Activated CD4-positive, alpha-beta T cell treated with anti-CD3 and anti-CD28 coated beads, Interleukin-2, amount 50 U/mL, for 48 hours (primary cell): Measurements from ENCODE around the gene SUCLG2.

Experiments
- DNase-seq, 2 experiments: peaks; one replicate each; pipeline ENCODE4 v3.0.0-alpha.2; 2020

Gene SUCLG2

DNA sequence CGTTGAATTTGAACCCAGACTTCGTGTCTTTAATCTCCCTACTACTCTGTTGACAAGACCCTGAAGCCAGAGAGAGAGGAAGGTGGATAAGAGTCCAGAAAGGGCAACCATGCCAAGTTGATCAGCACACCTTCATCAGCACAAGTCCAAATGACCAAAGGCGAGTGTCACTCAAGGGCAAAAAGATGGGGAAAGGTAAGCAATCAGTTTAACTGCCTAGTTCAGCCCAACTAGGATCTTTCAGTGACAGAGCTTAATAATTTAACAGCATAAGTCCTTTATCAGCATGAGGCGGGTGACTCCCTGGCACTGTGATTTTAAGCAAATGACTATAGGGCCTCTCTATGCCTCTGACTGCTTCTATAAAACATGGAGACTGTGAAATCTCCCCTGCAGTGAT is 6.2 kb downstream of the SUCLG2 start:
- no peak for DNase-seq

GRCh38 chr3:67647390-67647878 is 7.0 kb downstream of the SUCLG2 start:
- DNase-seq, result no peak

DNA sequence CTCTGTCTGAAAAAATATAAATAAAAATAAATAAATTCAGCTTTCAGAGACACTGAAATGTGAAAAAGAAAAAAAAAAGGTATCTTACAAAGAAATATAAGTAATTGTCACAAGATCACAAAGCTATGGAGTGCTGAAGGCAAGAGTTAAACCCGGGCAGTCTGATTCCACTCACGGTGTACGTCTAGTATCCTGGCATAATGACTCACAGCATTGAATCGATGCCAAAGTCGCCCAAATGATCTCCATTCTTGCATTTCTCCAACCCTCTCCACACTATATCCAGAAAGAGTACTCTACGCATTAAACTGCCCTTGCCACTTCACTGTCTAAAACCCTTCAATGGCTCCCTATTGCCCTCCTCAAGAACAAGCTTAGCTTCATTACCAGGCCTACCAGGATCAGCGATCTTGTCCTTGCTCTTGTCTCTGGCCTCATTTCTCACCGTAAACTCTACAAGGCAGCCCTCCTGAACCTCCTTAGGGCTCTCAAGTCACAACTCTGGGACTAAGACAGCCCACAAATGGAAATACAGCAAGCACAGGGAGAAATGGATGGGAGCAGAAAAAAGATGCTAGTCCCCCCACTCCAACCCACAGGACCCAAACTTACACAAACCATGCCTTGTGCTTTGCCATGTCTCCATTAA is 7.7 kb downstream of the SUCLG2 start:
- no peak for DNase-seq

DNA sequence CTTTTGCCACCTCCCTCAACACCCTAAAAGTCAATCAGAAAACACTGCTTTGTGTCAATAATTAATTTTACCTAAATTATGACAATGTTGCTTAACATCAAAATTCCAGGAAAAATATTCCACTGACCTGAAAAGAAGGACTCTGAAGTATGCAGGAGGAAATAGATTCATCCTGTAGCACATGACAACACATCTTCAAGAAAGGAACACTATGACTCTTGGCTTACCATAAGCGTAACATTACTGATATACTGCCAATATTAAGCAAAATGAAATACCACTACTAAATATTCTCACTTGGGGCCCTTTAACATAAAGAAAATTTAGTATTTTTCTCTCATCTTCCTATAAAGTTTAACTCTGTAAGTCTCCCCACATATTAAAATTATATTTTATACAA is 9.6 kb downstream of the SUCLG2 start:
- no peak for DNase-seq

DNA sequence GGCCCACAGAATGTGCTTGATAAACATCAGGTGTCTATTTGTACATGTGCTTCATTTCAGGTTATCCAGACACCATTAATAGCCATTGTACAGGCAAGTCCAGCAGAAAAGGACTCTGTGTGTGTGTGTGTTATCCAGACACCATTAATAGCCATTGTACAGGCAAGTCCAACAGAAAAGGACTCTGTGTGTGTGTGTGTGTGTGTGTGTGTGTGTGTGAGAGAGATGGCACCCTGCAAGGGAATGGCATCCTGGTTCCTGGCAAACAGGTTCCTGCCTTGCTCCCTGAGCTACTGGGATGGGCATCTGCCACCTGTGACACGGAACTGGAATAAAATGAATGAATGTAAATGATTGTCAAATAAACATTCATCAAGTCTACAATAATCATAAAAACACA is 11.7 kb downstream of the SUCLG2 start:
- no peak for DNase-seq

DNA sequence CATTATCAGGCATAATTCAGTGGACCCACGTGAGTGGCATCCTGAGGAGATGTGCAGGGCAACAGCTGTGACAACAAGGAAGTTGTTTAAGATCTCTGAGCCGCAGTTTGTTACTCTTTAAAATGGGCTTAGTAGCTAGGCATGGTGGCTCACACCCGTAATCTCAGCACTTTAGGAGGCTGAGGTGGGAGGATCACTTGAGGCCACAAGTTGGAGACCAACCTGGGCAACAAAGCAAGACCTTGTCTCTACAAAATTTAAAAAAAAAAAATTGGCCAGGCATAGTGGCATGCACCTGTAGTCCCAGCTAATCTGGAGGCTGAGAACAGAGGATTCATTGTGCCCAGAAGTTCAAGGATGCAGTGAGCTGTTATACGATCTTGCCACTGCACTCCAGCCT is 12.2 kb downstream of the SUCLG2 start:
- DNase-seq, result no peak

GRCh38 chr3:67641451-67641850 is 13.0 kb downstream of the SUCLG2 start:
- DNase-seq, result no peak

DNA sequence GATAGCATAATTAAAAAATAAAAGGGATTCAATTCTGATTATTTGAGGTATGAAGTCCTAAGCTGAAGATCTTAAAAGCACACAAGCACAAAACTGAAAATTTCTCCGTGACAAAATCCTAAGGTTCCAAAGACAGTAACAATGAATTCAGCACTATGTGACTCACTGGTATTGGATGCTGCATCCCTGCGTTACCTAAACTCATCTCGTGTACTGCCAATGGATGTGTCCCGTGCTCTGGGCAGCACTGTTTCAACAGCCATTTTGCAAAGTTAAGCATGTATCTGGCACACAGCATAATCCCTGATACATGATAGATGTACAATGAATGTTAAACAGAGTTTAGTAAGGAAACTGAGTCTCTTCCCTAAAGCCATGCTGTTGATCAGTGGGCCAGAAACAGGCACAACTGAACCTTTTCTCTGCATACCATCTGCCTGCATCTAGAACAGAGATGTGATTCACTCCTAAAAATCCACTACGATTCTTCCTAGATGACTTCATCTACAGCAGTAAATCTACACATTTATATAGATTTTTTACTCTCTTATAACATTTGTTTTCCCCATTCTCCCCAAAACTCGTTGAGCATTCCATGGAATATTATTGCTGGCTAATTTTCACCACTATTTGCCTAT is 14.3 kb downstream of the SUCLG2 start:
- DNase-seq, result no peak

DNA sequence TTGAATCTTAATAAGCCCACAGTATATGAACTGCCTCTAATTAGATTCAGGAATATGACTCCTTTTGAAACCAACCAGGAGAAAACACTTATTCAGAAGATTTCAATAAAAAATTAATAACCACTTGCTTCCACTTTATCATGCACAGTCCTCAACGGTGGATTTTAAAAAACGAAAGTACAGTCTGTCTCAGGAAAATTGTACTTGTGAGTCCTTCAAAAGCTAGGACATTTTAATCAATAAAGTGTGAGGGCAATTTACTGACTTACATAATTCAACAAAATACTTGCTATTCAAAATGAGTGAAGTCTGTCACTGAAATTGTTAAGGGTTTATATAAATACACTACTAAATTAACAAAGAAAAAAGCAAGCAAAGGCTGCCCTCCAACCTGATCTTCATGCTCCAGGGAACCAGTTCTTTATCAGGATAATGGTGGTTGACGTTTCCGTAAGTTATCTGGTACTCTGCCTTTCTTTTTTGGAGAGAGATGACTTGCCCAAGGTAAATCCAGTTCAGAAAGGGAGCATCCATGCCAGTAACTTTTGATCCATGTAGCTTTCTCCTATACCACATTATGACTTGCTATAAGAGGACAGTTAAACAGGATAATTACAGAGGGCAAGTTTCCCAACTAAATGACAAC is 17.0 kb downstream of the SUCLG2 start:
- no peak for DNase-seq

DNA sequence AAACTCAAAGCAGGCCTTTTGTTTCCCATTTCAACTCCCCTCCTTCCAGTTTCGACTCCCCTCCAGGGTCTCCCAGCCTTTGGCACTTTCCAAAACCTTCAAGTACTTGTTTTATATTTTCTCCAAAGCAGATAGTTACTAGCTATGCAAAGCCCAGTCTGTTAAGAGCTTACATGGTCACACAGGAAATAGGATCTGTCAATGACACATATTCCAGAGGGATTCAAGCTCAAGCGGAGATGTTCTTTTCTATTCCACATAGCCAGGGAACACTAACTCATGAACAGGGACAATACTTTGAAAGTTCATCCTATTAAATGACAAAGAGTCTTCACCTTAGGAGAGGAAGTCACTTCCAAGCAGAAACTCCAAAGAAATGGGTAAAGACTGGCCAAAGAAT is 18.6 kb downstream of the SUCLG2 start:
- DNase-seq, result no peak

DNA sequence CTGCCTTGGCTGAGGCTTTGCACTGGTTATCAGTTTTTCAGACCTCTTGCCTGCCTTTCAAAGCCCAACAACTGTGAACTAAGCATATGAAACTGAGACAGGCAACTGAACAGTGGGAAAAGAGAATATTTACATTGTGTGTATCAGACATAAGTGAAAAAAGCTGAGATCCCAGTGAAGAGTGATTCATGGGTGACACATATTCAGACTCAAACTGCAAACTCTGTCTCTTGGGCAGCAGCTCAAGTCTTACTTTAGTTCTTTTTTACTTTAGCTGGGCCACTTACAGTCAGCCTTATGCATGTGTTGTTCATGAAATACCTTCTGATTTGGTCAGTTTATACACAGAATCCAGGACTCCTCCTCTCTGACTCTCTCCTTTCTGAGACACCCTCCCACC is 19.2 kb downstream of the SUCLG2 start:
- no peak for DNase-seq

GRCh38 chr3:67630666-67631362 is 23.6 kb downstream of the SUCLG2 start:
- no peak for DNase-seq

- DNase-seq, result no peak
Observed at GRCh38 chr3:67624687-67625086, 29.7 kb downstream of the SUCLG2 start.

- DNase-seq, result no peak
Observed at GRCh38 chr3:67624078-67624477, 30.3 kb downstream of the SUCLG2 start.

DNA sequence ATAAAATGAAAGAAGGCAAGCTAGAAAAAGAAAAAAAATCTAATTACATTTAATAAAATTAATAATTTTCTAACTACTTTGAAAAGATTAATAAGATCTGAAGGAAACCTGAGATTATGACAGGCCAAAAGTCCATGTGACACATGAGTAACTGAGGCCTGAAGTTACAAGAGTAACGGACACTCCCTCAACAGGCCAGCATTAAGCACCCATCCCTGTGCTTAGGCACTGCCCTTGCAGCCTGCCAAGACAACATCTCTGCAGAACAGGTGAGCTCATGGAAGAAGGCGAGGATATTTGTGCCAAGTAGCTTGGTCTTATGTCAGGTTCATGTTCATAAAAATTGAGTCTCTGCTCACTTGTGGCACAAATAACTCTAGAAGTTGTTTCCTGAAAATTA is 31.8 kb downstream of the SUCLG2 start:
- DNase-seq, result no peak

- no peak for DNase-seq
Observed at GRCh38 chr3:67620869-67621268, 33.5 kb downstream of the SUCLG2 start.

DNA sequence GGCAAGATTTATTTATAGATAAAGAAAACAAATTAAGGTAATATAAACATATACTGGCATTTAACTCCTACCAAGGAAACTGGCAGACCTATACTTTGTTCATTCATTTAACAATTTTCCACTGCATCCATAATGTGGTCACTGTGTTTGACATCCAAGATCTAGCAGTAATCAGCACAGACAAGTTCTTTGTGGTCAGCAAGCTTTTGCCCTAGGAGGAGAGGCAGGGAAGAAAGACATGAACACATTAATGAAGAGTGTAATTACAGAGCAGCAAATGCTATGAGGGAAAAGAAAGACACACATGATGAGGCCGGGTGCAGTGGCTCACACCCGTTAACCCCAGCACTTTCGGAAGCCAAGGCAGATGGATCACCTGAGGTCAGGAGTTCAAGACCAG is 34.4 kb downstream of the SUCLG2 start:
- DNase-seq, result no peak

DNA sequence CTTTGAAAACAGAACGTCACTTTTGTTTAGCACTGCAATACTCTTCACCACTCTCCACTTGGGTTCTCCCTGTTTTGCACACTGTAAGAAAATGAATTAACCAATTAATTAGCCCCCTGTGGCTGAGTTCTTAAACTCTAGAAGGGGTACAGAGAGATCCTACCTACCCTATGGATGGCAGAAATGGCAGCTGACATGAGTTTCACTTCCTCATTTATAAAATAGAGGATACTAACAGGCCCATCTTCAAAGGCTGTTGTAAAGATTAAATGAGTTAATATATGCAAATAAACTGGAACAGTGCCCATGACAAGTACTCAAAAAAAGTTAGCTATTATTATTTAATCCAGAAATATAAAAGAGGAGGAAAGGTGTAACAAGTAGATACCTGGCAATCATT is 36.9 kb downstream of the SUCLG2 start:
- DNase-seq, result no peak

DNA sequence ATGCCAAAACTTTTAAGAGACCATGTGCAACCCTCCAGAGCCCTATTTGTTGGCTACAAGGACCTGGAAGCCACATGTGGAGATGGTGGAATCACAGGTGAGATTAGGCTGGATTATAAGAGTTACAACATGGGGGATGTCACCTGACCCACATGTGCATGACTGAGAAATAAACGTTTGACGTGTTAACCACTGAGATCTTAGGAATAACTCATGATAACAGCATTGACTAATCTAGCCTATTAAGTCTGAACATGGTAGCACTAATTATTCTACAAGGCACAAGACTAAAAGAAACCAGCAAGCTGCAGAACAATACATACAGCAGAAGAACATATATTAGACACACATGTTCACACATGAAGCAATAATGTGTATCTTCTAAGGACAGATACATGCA is 38.4 kb downstream of the SUCLG2 start:
- no peak for DNase-seq

DNA sequence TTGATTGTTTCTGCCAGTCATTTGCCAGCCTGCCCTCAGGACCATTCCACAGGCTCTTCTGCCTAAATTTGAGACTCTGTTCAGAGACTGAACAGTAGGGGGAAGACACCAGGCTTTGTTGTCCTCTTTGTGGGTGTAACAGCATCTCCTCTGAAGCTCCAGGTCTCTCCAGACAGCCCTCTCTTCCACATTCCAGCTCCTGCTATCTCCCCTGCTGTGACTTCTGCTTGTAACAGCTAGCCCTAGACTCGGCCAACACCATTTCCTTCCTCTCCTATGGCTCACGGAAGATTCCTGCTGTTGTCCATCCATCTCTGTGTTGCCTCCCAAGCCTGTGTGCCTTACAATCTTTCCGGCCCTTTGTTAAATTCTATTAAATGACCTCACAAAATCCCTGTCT is 40.2 kb downstream of the SUCLG2 start:
- DNase-seq, result no peak

DNA sequence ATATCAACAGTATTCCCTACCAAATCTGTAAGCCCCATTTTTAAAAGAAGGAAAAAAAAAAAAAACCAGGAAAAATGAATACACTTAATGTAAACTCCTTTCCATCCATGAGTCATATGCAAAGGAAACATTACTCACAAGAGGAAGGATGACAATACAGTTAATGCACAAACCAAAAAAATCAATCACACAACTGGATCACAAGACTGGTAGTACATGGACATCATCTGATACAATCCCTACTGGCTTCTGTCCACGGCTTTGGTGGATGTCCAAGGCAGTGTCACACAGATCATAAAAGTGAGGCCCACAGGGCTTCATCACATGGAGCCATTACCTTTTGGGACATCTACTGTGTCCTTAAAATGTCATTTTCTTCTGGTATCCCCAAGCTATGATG is 44.0 kb downstream of the SUCLG2 start:
- no peak for DNase-seq

DNA sequence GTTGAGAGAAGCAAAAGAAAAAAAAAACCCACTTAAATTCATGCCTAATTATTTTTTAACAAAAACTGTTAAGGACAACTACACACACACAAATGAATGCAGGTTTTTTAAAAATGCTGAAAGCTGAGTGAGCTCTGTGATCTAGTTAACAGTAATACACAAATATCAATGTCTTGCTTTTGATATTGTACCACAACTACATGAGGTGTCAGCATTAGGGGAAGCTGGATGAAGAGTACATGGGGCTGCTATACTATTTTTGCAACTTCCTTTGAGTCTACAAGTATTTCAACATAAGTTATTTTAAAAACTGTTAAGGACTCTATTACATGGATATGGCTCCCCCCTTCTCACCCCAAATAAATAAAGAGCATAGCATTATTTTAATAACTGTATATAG is 44.7 kb downstream of the SUCLG2 start:
- no peak for DNase-seq

DNA sequence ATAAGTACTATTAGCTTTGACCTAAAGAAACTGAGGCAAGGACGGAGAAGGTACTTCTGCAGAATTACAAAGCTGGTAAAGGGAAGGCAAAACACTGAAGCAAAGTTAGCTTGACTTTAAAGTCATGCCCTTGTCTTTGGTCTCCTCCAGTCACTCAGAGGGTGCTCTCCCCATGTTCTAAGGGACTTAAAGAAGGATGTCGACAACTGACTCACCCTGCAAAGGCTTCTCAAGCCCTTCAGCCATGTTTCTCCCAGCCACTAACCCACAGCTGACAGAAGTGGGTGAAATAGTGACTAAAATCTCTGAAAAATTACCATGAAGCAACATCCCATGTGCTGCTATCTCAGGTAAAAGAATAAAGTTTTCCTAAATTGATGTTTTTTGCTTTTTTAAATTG is 46.4 kb downstream of the SUCLG2 start:
- no peak for DNase-seq

- no peak for DNase-seq
Observed at GRCh38 chr3:67605377-67605776, 49.0 kb downstream of the SUCLG2 start.
